ENCODE data around the gene MUC5B. TPM values are rescaled to one million over a fixed set of nuclear protein-coding genes. Genes with fewer than 3 reads are reported as not detected.

The MUC5B gene
- total RNA-seq, 3 donors from 2014 or later = 2.0 to 6.9 TPM; not detected in 1

- H3K4me3 ChIP-seq = no peak overlapping the region
- H3K36me3 ChIP-seq = no peaks in the 10 kb centered on the region
- no peak overlapping the region for H3K27ac ChIP-seq
- no peaks in the 10 kb centered on the region for H3K4me1 ChIP-seq
- H3K27me3 ChIP-seq = peaks cover 2 to 43% of the 10 kb centered on the region in 2 donors
- no peaks in the 10 kb centered on the region for H3K9me3 ChIP-seq
- intact Hi-C loops (cut with DNase I; ENCODE audit: low total_unique reads) = loop anchor here (10.0 kb wide), 1 partner anchor 310 kb away; no protein-coding TSS in a partner anchor
- DNase-seq (ENCODE audit: low spot score in 2 of 2) = no peak
- TF ChIP-seq, protein P1, sequence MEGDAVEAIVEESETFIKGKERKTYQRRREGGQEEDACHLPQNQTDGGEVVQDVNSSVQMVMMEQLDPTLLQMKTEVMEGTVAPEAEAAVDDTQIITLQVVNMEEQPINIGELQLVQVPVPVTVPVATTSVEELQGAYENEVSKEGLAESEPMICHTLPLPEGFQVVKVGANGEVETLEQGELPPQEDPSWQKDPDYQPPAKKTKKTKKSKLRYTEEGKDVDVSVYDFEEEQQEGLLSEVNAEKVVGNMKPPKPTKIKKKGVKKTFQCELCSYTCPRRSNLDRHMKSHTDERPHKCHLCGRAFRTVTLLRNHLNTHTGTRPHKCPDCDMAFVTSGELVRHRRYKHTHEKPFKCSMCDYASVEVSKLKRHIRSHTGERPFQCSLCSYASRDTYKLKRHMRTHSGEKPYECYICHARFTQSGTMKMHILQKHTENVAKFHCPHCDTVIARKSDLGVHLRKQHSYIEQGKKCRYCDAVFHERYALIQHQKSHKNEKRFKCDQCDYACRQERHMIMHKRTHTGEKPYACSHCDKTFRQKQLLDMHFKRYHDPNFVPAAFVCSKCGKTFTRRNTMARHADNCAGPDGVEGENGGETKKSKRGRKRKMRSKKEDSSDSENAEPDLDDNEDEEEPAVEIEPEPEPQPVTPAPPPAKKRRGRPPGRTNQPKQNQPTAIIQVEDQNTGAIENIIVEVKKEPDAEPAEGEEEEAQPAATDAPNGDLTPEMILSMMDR (IDR thresholded peaks at IDR 0.05) = no peak
- no peak for TF ChIP-seq POLR2A (IDR thresholded peaks at IDR 0.05)
- TF ChIP-seq POLR2AphosphoS5 (IDR thresholded peaks at IDR 0.05) = no peak
Observed at GRCh38 chr11:1204381-1205101, 18.3 kb upstream of the MUC5B start.

GRCh38 chr11:1205121-1205986 lies 17.5 kb upstream of the MUC5B start:
- TF ChIP-seq POLR2AphosphoS5 (IDR thresholded peaks at IDR 0.05) (no peak), POLR2A (IDR thresholded peaks at IDR 0.05) (no peak)
- TF ChIP-seq, protein P1 (IDR thresholded peaks at IDR 0.05) = no peak
- Histone ChIP-seq H3K27me3 (peaks cover 2 to 34% of the 10 kb centered on the region in 2 donors), H3K9me3 (no peaks in the 10 kb centered on the region), H3K4me1 (no peaks in the 10 kb centered on the region), H3K36me3 (no peaks in the 10 kb centered on the region), H3K4me3 (no peak overlapping the region), H3K27ac (no peak overlapping the region)
- DNase-seq (ENCODE audit: low spot score in 2 of 2) = peak in 1 of 2 donors; percentile 43
- intact Hi-C loops (cut with DNase I; ENCODE audit: low total_unique reads) = loop anchor here (10.0 kb wide), 1 partner anchor 309 kb away; no protein-coding TSS in a partner anchor

GRCh38 chr11:1205987-1206331 lies 16.9 kb upstream of the MUC5B start:
- DNase-seq (ENCODE audit: low spot score in 2 of 2) = peak in 1 of 2 donors; percentile 40
- peaks cover 2 to 28% of the 10 kb centered on the region in 2 donors for H3K27me3 ChIP-seq

DNA sequence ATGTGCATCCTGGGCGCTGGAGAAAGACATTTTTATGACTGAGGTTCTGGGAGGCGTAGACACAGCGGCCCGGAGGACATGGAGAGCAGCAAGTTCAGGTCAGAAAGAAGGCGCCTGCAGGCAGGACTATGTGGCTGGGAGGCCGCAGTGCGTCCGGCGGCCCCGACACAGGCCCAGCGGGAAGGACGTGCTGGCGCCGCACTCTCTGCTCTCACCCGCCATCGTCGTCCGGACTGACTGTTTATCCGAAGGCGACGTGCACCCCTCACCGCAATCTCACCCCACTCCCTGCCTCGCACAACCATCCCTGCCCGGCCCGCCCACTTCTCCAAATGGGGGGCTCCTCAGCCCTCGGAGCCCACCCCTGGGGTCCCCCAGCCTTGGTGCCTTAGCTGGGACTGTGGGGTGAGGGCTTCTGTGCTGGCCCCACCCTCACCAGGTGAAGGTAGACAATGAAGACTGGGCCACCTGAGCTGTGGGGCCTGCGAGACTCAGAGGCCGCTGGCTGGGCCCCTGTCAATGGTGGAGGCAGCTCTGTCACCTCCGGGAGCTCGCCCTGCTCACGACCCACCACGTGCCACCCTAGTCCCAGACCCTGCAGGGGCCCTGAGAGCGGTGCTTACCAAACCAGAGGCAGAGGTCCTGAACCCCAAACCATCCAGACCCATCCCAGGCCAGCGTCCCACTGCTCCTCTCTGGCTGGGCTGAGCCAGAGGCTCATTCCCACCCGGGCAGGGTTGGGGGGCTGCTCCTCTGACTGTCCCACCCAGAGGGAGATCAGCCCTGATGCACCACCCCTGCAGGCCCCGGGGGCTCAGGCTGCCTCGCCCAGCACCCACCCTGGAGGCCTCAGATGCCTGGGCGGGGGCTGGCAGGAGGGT lies 16.2 kb upstream of the MUC5B start:
- H3K4me1 ChIP-seq = no peaks in the 10 kb centered on the region
- no peak overlapping the region for H3K27ac ChIP-seq
- TF ChIP-seq POLR2AphosphoS5 (IDR thresholded peaks at IDR 0.05) = no peak
- TF ChIP-seq POLR2A (IDR thresholded peaks at IDR 0.05) = no peak
- TF ChIP-seq, protein P1 (IDR thresholded peaks at IDR 0.05) = no peak
- H3K27me3 ChIP-seq = peaks cover 2 to 23% of the 10 kb centered on the region in 2 donors
- no peak overlapping the region for H3K4me3 ChIP-seq
- intact Hi-C loops (cut with DNase I; ENCODE audit: low total_unique reads) = loop anchor here (10.0 kb wide), 1 partner anchor 308 kb away; no protein-coding TSS in a partner anchor
- H3K36me3 ChIP-seq = no peaks in the 10 kb centered on the region
- peak in 1 of 2 donors; percentile 48 for DNase-seq (ENCODE audit: low spot score in 2 of 2)
- peaks cover 0 to 5% of the 10 kb centered on the region in 2 donors for H3K9me3 ChIP-seq

More at GRCh38 chr11:1205987-1206331, 16.9 kb upstream of the MUC5B start:
- Histone ChIP-seq H3K27ac (no peak overlapping the region), H3K4me1 (no peaks in the 10 kb centered on the region), H3K9me3 (no peaks in the 10 kb centered on the region), H3K4me3 (no peak overlapping the region), H3K36me3 (no peaks in the 10 kb centered on the region)
- no peak for TF ChIP-seq POLR2A (IDR thresholded peaks at IDR 0.05)
- no peak for TF ChIP-seq POLR2AphosphoS5 (IDR thresholded peaks at IDR 0.05)
- intact Hi-C loops (cut with DNase I; ENCODE audit: low total_unique reads) = loop anchor here (10.0 kb wide), 1 partner anchor 309 kb away; no protein-coding TSS in a partner anchor
